ENCODE measurements around the gene ARHGEF40.
A peak's percentile ranks its signal among the peaks of the same experiment; 100 is the strongest.

ARHGEF40 gene

GRCh38 chr14:21091821-21092272 lies 21.7 kb downstream of the ARHGEF40 start:
- DNase-seq (ENCODE audit: low read depth, low spot score) = no peak
- no peak overlapping the region for H3K4me3 ChIP-seq (ENCODE audit: low read length)

DNA sequence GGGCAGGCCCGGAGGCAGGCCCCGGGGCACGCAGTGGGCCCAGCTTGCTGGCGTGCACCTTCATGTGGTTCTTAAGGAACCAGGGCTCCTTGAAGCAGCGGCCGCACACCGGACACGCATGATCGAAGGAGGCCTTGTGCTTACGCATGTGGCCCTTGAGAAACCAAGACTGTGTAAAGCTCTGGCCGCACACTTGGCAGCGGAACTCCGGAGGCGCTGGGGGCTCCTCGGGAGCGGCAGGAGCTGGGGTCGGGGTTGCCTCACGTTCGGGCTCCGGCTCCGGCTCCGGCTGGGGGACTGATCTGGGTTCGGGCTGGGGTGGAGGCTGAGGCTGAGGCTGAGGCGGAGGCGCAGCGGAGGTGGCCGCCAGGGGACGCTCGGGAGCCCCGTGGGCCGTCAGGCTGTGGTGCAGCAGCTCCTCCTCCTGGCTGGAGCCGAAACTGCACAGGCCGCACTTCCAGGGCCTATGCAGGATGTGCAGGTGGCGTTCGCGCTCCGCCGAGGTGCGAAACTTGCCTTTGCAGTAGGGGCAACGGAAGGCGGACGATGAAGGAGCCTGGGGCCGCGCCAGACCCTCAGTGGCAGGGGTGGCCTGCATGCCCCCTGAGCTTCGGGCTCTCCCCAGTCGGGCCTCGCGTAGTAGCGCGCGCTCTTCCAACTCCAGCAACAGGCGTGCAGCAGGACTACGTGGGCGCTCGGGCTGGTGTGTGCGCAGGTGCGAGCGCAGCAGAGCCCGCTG lies 22.3 kb downstream of the ARHGEF40 start:
- DNase-seq (ENCODE audit: low read depth, low spot score) = peak; percentile 75
- no peak overlapping the region for H3K4me3 ChIP-seq (ENCODE audit: low read length)

DNA sequence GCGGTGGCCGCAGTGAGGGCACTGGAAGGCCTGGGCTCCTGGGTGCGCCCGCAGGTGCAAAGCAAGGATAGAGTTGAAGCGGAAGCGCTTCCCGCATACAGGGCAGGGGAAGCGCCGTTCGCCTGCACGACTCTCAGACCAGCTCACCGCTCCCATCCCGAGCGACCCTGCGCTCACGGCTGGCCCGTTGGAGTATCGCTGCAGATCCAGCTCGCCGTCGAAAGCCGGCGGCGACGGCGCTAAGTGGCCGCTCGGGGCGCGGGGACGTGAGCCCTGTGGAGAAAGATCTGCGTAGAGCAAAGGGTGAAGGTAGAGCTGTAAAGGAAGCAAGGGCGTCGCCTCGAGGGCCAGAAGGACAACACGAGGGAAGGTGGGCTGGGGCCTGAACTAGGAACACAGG lies 22.9 kb downstream of the ARHGEF40 start:
- no peak for DNase-seq (ENCODE audit: low read depth, low spot score)
- no peak overlapping the region for H3K4me3 ChIP-seq (ENCODE audit: low read length)

GRCh38 chr14:21093769-21094681 lies 23.9 kb downstream of the ARHGEF40 start:
- no peak for DNase-seq (ENCODE audit: low read depth, low spot score)
- H3K4me3 ChIP-seq (ENCODE audit: low read length) = no peak overlapping the region

DNA sequence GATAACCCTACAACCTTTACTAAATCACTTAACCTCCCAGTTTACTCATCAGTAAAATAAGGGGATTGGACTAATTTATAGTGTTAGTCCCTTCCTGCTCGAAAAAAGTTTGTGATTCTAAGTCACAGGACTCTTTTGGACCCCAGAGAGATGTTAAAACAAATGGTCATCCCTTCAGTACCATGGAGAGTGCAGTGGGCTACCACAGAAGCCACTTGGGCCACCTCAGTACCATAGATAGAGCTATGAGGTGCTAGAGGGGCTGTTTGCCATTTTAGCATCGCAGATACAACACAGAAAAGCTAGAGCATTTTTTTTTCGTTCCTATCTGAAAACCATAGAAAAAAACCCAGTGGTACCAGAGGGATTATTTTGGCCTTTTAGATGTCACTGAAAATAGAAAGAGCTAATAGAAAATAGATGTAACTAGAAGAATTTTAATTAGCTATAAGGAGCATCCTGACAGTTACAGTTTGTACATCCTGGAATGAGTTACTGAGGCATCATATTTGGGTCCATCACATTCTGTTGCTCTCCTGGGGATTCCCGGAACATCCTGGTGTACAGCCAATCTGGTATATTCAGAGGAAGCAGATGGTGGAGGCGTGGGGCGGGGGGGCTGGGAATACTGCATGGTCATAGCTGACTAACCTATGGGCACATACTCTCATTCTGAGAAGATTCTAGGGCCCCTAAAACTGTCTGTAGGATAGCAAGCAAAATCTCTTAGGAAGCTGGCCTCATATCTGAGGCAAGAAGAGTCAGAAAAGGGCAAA lies 25.5 kb downstream of the ARHGEF40 start:
- no peak overlapping the region for H3K4me3 ChIP-seq (ENCODE audit: low read length)
- DNase-seq (ENCODE audit: low read depth, low spot score) = no peak

DNA sequence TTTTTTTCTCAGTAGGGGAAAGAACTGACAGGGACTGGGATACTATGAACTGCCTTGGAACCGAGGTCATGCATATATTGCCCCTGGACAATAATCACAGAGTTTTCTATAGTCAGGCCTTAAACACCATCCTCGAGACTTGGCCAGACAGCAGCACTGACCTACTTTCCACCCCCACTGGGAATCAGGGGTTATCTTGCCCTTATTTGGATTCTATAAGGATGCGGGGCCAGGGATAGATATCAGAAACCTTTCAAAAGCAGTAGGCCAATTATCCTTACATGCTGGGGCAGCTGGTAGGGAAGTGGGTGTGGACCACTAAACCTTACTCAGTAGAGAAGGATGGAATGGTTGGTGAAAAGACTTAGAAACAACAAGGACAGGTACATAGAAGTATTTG lies 26.3 kb downstream of the ARHGEF40 start:
- no peak for DNase-seq (ENCODE audit: low read depth, low spot score)
- H3K4me3 ChIP-seq (ENCODE audit: low read length) = no peak overlapping the region

GRCh38 chr14:21096978-21097635 lies 27.0 kb downstream of the ARHGEF40 start:
- no peak for DNase-seq (ENCODE audit: low read depth, low spot score)
- H3K4me3 ChIP-seq (ENCODE audit: low read length) = no peak overlapping the region

GRCh38 chr14:21097636-21098075 lies 27.6 kb downstream of the ARHGEF40 start:
- peak overlapping the region; percentile 21 for H3K4me3 ChIP-seq (ENCODE audit: low read length)
- DNase-seq (ENCODE audit: low read depth, low spot score) = no peak

DNA sequence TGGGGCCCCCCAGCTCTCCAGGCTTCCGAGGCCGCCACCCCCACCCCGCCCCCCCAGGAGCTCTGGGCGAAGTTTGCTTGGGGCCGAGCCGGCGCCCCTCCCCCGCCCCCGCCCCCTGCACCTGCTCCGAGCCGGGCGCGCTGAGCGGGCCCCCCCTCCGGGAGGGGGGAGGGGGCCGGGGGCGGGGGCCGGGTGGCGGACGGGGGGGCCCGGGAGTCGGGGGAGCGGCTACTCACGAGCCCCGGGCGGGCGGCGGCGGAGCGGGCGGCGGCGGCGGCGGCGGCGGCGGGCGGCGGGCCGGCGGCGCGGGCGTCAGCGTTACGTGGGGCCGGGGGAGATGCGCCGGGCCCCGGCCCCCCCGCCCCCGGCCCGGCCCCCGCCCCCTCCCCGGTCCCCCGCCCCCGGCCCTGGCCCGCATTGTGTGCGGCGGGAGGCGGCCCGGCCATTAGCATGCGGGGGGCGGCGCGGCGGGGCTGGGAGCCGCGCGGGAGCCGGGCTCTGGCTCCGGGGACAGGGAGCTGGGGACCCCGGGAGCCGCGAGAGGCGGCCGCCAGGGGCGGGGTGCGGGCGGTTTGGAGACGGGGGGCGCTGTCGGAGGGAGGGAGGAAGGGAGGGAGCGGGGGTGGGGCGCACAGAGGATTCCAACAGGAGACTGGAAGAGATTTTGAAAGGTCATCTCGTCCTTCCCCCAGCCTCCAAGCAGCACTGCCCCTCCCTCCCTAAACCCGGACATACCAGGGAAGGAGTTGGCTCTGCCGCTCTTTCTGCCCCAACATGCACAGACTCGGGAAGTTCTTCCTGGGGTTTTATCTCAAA lies 28.2 kb downstream of the ARHGEF40 start, which contains the start of gene ZNF219:
Gene ZNF219 (minus strand): TSS at position 580 of the 816 bp plus-strand sequence. CDS start 5,064 bp downstream, outside the sequence.
- DNase-seq (ENCODE audit: low read depth, low spot score) = peak; percentile 15
- peak within 1 kb of the TSS; percentile 87 for H3K4me3 ChIP-seq (ENCODE audit: low read length)

- no peak for DNase-seq (ENCODE audit: low read depth, low spot score)
- H3K4me3 ChIP-seq (ENCODE audit: low read length) = peak overlapping the region; percentile 87
Measured at GRCh38 chr14:21098892-21099595, 28.9 kb downstream of the ARHGEF40 start.

- H3K4me3 ChIP-seq (ENCODE audit: low read length) = peak overlapping the region; percentile 87; the same call in 1 of the 2 replicates
Measured at GRCh38 chr14:21099596-21099985, 29.5 kb downstream of the ARHGEF40 start.

GRCh38 chr14:21100931-21101330 lies 30.8 kb downstream of the ARHGEF40 start, which contains the start of gene TMEM253:
Gene TMEM253 (plus strand): TSS chr14:21101066. CDS start chr14:21101344, 278 bp downstream.
- no peak for DNase-seq (ENCODE audit: low read depth, low spot score)
- no peak within 1 kb of the TSS for H3K4me3 ChIP-seq (ENCODE audit: low read length)

More at GRCh38 chr14:21099596-21099985, 29.5 kb downstream of the ARHGEF40 start:
- no peak for DNase-seq (ENCODE audit: low read depth, low spot score)

GRCh38 chr14:21101802-21102413 lies 31.8 kb downstream of the ARHGEF40 start:
- no peak overlapping the region for H3K4me3 ChIP-seq (ENCODE audit: low read length)
- no peak for DNase-seq (ENCODE audit: low read depth, low spot score)

GRCh38 chr14:21102521-21103410 lies 32.7 kb downstream of the ARHGEF40 start:
- peak; percentile 54 for DNase-seq (ENCODE audit: low read depth, low spot score)
- peak overlapping the region; percentile 97 for H3K4me3 ChIP-seq (ENCODE audit: low read length)

DNA sequence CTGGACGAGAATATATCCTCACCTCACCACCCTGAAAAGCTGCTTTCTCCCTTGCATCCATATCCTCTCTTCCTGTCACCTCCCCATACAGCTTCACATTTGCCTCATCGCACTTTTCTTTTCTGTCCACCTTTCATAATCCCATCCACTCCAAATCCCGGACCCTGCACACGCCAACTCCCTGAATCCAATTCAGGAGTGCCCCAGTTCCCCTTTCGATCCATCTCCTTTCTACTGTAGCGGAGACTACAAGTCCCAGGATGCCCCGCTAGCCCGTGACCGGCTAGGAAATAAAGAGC lies 33.3 kb downstream of the ARHGEF40 start:
- no peak for DNase-seq (ENCODE audit: low read depth, low spot score)
- H3K4me3 ChIP-seq (ENCODE audit: low read length) = peak overlapping the region; percentile 97

Data from Jurkat, Clone E6-1 (cell line).